Stimulated activated CD4-positive, alpha-beta T cell treated with anti-CD3 and anti-CD28 coated beads, Interleukin-15, amount 100 ng/mL, for 48 hours (primary cell): ENCODE data around the gene FAS.
A peak's percentile ranks its signal among the peaks of the same experiment; 100 is the strongest.
"Not testable (repeated sequence)": the region's sequence is repeated elsewhere in the genome, so short reads cannot be mapped to it uniquely, and the experiment has no call there.

Experiments used
- DNase-seq, 2 donors: peaks; one replicate each; pipeline ENCODE4 v3.0.0-alpha.2; 2020; ENCODE audit warnings: low read depth in 2 of 2

The FAS gene

DNA sequence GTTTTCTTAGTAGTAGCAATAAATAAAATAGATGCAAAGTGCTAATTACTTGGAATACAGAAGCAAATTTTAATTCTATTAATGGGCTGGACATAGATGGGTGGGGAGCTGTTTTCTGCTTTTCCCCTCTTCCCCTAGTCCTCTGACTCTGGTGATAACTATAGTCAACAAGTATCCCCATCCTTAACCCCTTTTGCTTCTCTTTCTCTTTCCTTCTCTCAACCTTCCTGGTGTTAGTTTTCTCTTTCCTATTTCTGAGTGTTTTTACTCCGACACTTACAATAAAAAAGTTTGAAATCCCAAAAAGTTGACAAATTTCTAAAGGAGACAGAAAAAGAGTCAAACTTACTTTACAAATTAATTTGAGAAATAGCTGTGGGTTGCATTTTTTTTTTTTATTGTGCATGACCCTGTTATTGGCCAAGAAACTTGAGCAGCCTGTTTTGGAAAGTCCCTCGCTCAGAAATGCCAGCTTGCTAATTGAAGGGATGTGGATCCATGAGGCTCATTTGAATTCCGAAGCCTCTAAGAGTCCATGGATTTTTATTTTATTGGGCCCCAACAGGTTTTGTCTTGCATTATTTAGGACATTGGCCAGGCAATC is 2.4 kb downstream of the FAS start:
- no peak for DNase-seq

DNA sequence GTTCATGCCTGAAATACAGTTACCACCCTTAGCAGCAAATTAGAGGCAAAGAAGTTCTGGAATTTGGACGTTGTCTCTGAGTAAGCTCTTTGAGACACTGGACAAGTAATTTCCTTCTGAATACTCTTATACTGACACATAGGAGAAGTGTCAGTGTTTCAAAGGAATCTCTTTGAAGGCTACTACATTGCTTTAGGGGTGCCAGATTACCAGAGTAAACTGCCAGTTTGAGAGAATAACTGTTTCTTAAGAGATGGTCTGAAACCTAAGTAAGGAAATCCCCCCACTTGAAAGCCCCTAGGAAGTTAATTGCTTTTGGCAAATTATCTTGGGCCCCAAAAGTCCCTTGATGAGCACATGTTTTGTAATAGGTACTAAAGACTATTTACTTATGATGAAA is 3.4 kb downstream of the FAS start:
- no peak for DNase-seq

DNA sequence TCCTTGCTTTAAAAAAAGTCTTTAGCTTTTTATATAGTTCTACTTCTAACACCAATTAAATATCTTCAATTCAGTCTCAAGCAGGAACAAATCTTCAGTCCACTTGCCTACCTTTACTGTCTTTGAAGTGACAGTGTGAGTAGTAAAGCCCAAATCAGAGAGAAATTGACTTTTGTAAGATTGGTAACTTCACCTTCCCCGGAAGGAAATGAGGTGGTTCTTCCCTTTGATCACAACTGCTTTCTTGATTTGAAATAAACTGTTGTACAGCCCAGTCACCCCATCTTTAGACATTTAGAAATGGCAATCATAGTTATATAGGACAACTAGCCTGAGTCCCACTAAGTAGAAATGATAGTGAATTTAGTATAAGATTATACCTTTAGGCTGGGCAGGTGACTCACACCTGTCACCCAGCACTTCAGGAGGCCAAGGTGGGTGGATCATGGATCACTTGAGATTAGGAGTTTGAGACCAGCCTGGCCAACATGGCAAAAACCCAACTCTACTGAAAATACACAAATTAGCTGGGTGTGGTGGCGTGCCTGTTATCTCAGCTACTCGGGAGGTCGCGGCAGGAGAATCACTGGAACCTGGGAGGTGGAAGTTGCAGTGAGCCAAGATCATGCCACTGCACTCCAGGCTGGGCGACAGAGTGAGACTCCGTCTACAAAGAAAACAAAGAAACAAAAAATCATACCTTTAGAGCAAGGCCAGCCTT is 4.7 kb downstream of the FAS start:
- no peak for DNase-seq

DNA sequence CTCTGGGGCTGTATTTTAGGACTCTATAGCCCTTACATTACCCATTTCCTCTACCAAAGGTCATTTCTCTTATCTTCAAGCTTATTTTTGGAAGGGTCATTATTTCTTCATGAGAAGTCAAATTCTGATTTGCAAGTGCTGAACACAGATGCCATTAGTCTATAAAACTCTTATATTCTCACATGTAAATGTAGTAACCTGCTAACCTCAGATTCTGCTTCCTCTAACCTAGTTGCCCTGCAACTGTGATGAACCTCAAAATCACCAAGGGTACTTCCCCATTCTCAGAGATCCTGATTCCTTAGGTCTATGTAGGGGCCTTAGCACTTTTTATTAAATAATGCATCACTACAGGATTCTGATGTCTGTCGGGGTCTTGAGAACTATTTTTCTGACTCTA is 6.3 kb downstream of the FAS start:
- no peak for DNase-seq

DNA sequence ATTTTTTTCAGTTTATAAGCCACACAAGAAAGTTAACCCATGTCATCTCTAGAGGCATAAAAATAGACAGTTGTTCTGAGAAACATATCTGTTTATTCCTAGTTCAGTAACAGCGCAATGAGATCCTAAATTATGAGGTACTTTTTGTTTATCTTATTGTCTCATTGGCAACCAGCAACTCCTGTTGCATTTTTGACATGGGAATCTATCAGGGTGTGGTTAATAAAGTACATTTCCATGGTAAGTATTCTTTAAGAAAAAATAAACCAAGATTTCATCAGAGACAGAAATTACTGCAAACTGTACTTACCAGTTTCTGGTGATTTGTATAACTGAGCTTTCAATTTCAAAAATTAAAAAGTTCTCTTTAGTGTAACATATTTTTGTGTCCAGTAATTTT is 9.0 kb downstream of the FAS start:
- no peak for DNase-seq

DNA sequence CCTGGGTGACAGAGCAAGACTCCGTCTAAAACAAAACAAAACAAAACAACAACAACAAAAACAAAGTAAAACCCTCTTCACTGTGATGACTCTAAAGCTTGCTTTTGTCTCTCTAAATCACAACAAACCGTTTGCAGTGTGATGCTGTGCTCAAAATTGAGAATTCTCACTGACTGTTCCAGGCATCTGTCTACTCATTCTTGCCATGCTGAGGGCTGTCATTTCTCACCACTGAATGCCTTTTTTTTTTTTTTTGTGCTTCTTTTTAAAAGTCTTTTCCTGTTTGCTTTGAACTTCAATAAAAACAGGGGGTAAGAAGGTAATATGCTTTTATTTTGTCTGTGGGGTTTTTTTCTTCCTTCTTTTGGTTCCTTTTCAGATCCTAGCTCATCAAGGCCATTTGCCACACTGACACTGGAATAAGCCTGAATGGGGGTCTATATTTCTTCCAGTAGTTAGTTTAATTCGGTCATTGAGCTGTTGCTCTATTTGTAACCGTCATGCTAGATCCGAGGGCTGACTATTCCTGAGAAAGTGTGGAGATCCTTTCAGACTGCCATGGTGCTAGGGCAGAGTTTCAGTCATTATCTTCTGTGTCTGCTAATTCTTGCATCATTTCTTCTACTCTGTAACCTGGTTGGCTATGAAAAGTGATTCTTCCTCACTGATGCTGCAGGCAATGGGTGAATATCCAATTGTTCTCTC is 10.6 kb downstream of the FAS start:
- peak in 1 of 2 donors; percentile 25 for DNase-seq

DNA sequence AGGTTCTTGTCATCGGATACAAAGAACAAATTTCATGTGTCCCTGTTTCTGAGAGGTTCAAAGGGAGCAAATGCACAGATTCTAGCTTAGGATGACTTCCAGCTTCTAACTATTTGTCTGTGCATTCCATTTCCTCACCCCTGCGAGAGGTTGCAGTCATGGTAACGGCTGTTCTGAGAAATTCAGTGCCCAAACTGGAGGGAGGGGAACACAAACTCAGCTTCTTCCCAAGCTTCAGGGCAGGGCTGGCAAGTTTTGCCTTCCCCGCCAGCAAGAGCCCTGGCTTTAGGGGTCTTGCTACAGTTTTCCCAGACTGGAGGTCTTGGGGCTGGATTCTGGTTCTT is 11.1 kb downstream of the FAS start:
- DNase-seq = no peak

DNA sequence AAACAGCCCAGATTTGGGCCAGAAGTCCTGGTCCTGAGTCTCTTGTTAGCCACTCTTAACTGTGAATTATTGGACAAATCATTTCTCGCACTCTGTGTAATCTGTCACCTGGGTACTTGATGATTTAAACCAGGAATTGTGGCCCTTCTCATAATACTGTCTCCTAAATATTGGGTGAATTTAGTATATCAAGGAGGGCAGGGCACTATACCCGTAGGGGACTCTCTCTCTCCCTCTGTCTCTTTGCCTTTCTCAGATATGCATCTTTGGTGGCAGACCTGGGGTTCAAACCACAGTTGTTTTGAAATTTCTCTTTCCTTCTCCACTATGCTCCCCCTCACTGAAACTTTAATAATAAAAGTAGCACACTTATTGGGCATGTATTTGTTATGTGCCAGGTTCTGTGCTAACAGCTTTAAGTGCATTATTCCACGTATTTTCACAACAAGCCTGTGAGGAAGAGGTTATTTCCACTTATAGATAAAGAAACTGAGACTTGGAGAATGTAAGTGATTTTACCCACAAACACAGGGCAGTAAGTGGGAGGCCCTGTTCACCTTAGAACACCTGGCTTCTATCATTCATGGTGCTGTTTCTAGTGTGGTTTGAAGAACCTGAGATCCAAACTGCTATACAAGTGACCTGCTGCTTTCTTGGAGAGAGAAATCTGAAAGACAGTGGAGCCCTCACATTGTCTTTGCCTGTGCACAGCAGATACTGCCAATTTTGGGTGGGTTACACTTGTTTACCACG is 11.8 kb downstream of the FAS start:
- DNase-seq = no peak

DNA sequence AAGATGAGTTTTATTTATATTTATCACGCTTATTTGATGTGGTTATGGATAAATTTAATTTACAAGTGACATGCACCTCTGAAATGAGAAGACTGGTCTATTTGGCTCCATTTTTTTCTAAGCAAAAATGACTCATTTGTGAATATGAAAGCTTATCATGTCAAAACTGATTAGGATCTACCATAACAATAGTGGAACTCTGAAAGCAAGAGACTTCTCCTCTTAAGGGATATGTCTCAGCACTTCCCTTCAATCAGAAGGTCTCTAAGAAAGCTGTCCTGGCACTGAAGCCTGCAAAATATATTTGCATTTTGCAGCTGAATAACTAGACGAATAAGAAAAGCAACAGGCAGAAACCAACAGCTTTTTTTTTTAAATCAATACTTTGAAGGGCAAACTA is 12.7 kb downstream of the FAS start:
- DNase-seq = no peak

DNA sequence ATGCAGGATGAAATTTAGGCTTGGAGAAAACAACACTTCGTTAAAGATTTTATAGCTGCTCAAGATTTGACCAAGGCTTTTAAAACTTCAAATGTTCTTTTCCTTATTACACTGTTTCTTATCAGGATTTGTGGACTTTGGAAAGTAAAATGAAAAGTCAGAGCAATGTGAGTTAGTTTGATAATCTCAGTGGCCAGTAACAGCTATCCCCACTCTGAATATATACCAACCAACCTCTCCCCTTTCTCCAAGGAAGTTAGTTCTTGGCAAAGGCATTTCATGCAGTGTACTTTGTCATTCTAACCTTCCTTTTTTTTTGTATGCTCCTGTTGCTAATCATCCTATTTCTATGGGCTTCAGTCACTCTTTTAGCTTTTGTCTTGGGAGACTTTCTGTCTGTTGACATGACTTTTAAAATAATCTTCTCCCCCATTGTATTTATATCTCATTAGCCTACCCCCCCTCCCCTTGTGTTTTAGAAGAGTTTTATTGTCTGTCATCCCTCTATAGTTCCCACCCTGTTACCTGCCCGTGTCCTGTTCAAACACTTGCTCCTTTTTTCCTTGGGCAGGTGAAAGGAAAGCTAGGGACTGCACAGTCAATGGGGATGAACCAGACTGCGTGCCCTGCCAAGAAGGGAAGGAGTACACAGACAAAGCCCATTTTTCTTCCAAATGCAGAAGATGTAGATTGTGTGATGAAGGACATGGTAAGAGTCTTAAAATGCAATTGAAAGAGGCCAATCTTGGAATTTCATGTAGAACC is 16.7 kb downstream of the FAS start:
- DNase-seq = no peak

DNA sequence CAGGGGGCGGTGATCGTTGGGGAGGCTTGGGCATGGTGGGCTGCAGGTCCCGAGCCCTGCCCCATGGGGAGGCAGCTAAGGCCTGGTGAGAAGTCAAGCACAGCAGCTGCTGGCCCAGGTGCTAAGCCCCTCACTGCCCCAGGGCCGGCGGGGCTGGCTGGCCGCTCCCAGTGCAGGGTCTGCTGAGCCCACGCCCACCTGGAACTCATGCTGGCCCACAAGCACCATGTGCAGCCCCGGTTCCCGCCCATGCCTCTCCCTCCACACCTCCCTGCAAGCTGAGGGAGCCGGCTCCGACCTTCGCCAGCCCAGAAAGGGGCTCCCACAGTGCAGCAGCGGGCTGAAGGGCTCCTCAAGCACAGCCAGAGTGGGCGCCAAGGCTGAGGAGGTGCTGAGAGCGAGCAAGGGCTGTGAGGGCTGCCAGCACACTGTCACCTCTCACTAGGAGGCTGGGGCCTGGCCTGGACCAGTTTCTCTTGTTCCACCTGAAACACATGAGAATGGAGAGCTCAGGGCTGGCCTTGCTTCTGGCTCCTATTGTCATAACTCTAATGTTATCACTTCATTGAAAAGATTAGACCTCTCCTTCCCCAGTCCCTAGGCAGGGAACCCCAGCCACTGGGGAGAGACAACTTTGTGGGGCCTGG is 28.2 kb downstream of the FAS start:
- DNase-seq = not testable (repeated sequence)

DNA sequence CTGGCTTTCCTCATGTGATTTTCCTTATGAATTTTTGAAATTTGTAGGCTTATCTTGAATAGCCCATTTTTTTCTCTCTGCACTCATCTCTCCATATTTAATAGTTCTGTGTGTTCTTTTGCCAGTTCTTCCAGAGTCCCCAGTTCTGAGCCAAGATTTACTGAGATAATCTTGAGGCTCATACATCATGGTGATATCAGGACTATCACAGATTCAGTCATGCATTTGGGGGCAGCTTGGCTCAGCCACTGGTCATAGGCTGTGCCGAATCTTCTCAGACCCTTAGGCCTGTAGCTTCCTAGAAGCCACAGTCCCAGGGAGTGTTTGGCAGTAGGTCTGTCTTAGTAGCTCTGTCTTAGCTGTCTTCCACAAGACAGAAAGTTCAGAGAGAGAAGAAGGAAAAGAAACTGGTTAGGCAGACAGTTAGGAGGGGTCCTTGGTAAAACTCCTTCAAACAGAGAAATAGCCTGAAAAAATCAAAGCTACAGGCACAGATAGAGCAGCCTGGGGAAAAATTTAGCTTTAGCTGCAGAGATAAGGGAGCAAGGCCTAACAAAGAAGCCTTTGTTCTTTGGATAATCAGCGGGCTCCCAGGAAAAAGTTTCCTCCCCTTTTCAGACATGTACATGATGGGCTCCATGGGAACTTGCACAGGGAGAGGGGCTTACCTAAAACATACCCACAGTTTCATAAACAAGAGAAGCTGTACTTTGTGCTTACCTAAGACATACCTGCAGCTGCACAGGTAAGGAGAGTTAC is 29.1 kb downstream of the FAS start:
- DNase-seq = no peak

DNA sequence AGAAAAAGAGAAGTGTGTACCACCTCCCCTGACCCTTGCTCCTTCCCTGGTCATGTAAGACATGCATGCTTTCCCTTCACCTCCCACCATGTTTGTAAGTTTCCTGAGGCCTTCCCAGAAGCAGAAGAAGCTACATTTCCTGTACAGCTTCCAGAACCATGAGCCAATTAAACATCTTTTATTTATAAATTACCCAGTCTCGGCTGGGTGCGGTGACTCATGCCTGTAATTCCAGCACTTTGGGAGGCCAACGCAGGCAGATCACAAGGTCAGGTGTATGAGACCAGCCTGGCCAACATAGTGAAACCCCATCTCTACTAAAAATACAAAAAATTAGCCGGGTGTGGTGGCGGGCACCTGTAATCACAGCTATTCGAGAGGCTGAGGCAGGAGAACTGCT is 30.9 kb downstream of the FAS start:
- DNase-seq = not testable (repeated sequence)

DNA sequence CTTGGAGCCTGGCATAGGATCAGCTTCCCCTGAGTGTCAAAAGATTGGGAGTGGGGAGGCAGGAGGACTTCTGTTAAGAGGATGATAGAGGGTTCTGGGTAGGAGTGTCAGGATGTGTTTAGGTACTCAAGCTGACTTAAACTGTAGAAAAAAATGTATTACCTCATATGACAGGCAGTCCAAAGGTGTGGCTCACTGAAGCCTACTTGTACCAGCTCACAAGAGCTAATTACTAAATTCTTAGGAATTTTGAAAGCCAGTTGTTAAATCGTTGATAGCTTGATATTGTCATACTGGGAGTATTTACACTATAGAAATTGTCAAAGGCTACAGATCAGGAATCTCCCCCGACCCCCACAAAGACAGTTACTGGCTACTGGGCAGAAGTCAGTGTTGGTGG is 32.1 kb downstream of the FAS start:
- DNase-seq = no peak

DNA sequence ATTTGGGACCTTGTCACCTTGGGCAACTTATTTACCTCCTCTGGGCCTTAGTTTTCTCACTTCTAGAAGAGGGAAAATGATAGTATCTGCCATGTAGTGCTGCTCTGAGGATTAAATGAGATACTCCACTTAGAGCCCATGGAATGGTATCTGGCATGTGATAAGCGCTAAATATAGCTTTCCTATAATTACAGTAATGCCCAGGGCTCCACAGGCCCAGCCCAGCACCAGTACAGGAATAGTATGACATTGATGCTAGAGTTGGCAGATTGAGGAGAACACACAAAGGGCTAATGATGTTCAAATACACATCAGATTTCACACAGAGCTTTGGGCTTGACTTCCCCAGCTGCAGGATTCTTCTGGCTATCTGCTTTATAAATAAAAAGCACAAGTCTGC is 34.9 kb downstream of the FAS start:
- DNase-seq = no peak

DNA sequence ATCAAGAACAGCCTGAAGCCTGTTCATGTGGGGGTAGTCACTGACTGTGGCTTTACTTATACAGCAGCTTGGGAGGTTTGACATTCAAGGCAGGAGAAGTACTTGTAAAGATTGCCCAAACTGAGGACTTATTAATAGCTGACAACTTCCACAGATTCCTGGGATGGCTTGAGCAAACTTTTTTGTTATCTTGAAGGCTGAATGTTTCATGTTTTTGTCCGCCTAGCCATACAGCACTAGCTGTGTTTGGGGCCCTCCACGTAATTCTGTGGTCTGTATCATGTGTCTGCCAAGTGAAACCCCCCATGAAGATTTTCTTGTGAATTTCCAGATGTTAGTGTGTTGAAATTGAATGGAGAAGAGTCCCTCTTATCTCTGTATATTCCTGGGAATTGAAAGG is 38.6 kb downstream of the FAS start:
- DNase-seq = no peak

DNA sequence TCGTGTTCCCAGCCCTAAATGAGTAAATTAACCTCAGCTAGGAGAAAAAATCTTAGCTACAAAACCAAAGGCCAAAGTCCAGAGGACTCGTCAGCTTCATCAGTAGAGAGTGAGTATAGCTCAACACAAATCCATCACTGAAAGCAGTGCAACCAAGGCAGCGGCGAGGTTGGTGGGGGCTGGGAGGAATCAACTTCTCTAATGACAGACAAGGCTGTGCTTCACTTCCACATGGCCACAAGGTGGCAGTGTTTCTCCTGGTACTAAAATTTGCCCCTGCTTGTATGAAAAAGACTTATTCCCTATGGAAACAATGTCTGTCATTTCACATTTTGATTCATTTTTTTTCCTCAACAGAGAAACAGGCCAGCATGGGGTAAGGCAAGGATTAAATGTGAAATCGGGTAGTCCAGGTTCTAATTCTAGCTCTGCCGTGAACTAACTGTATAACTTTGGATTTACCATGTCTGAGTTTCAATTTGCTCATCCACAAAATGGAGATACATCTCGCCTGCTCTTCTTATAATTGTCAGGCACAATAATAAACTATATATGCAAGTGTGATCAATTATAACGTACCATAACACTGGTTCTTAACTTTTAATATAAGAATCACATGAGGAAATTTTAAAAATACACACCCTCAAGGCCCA is 39.3 kb downstream of the FAS start:
- DNase-seq = peak; percentile 54 to 65

DNA sequence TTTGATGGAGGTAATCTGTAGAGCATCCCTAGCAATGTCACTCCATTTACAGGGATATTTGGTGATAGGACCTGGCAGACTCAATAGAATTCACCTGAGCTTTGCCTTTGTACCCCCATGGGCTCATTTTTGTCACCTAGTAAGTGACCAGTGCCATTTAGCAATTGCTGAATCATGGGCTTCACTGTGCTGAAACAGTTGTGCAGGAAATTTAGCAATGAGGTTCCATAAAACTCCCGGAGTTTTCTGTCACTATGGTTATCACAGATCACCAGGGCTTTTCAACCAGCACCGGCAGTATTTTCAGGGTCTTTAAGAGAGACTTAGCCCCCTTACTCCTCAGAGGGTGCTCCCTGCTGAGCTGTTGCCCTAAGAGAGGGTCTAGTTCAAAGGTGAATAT is 40.2 kb downstream of the FAS start:
- no peak for DNase-seq

DNA sequence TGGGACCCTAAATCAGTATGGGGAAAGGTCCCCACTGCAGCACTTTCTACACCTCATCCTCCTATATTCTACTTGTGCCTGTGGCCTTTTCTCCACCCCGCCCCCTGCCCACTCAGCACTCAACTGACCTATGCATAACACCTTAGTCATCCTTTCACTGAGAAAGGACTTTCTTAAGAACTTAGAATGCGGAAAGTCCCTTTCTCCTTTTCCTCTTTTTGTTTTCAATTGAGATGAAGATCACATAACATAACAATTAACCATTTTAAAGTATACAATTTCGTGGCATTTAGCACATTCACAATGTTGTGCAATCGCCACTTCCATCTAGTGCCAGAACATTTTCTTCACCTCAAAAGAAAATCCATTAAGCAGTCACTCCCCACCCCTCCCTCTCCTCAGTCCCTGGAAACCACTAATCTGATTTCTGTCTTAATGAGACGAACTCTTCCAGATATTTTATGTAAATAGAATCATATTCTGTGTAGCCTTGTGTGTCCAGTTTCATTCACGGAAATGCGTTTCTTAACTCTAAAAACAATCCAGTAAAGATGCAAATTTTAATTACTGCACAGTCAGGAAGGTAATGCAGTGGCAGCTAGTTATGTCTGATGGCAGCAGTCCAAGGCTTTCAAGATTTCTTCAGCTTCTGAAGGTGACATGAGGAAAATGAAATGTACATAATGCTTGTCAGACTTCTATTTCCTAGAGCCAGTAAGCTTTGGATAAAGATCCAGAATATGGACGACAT is 41.7 kb downstream of the FAS start:
- DNase-seq = peak; percentile 55 to 64
